Pons (tissue), 1 donor: ENCODE measurements around the gene ATG7.
A peak's percentile ranks its signal among the peaks of the same experiment; 100 is the strongest.
"Not testable (repeated sequence)": the region's sequence is repeated elsewhere in the genome, so short reads cannot be mapped to it uniquely, and the experiment has no call there.

ENCODE experiments used
- DNase-seq: peaks from one replicate; pipeline ENCODE4 v3.0.0-alpha.2; 2016; ENCODE audit warnings: low spot score

The ATG7 gene

GRCh38 chr3:11434563-11435096, 162.4 kb downstream of the ATG7 start:
- peak; percentile 29 for DNase-seq

GRCh38 chr3:11435440-11436165, 163.4 kb downstream of the ATG7 start:
- DNase-seq: no peak

GRCh38 chr3:11436775-11437174, 164.6 kb downstream of the ATG7 start:
- DNase-seq: no peak

GRCh38 chr3:11437506-11437905, 165.3 kb downstream of the ATG7 start:
- DNase-seq: no peak

GRCh38 chr3:11438646-11439045, 166.4 kb downstream of the ATG7 start:
- no peak for DNase-seq

- not testable (repeated sequence) for DNase-seq
These were observed 169.1 kb downstream of the ATG7 start for GRCh38 chr3:11441346-11441745.

GRCh38 chr3:11444404-11444803, 172.2 kb downstream of the ATG7 start:
- no peak for DNase-seq

- not testable (repeated sequence) for DNase-seq
These were observed 173.0 kb downstream of the ATG7 start for GRCh38 chr3:11445193-11445592.

- DNase-seq: no peak
These were observed 173.7 kb downstream of the ATG7 start for GRCh38 chr3:11445883-11446282.

- DNase-seq: no peak
These were observed 175.5 kb downstream of the ATG7 start for GRCh38 chr3:11447584-11448200.

GRCh38 chr3:11450015-11450414, 177.8 kb downstream of the ATG7 start:
- no peak for DNase-seq

- no peak for DNase-seq
These were observed 180.1 kb downstream of the ATG7 start for GRCh38 chr3:11452312-11452711.

GRCh38 chr3:11452885-11453847, 181.0 kb downstream of the ATG7 start:
- peak; percentile 86 for DNase-seq

- no peak for DNase-seq
These were observed 183.8 kb downstream of the ATG7 start for GRCh38 chr3:11455956-11456355.

- DNase-seq: no peak
These were observed 184.9 kb downstream of the ATG7 start for GRCh38 chr3:11457135-11457534.

GRCh38 chr3:11459186-11459824, 187.1 kb downstream of the ATG7 start:
- DNase-seq: peak; percentile 64

GRCh38 chr3:11461226-11461625, 189.0 kb downstream of the ATG7 start:
- no peak for DNase-seq

- DNase-seq: not testable (repeated sequence)
These were observed 190.5 kb downstream of the ATG7 start for GRCh38 chr3:11462673-11463072.

- no peak for DNase-seq
These were observed 191.4 kb downstream of the ATG7 start for GRCh38 chr3:11463591-11463990.

GRCh38 chr3:11464356-11464755, 192.2 kb downstream of the ATG7 start:
- peak; percentile 30 for DNase-seq

GRCh38 chr3:11465744-11466616, 193.8 kb downstream of the ATG7 start:
- peak; percentile 59 for DNase-seq
